RCC 7860 (cell line): ENCODE results near the gene PRR22.
A peak's percentile ranks its signal among the peaks of the same experiment; 100 is the strongest.
"Not testable (repeated sequence)": the region's sequence is repeated elsewhere in the genome, so short reads cannot be mapped to it uniquely, and the experiment has no call there.

ENCODE experiments used
- DNase-seq: peaks from one replicate; pipeline ENCODE4 v3.0.0-alpha.2; 2015; ENCODE audit warnings: low spot score
- FAIRE-seq: peaks from 2 replicates; lab custom pipeline; 2012; peaks lifted over from hg19 to GRCh38; lab: Jason Lieb, UNC

The PRR22 gene

GRCh38 chr19:5792224-5792623, 7.7 kb upstream of the PRR22 start:
- FAIRE-seq (no peak), DNase-seq (no peak)

- peak; percentile 86 for FAIRE-seq
These were observed 6.3 kb upstream of the PRR22 start, which contains the start of gene DUS3L for GRCh38 chr19:5790559-5791520. DUS3L (minus strand) TSS chr19:5791163; CDS start chr19:5791141, 22 bp downstream.

DNA sequence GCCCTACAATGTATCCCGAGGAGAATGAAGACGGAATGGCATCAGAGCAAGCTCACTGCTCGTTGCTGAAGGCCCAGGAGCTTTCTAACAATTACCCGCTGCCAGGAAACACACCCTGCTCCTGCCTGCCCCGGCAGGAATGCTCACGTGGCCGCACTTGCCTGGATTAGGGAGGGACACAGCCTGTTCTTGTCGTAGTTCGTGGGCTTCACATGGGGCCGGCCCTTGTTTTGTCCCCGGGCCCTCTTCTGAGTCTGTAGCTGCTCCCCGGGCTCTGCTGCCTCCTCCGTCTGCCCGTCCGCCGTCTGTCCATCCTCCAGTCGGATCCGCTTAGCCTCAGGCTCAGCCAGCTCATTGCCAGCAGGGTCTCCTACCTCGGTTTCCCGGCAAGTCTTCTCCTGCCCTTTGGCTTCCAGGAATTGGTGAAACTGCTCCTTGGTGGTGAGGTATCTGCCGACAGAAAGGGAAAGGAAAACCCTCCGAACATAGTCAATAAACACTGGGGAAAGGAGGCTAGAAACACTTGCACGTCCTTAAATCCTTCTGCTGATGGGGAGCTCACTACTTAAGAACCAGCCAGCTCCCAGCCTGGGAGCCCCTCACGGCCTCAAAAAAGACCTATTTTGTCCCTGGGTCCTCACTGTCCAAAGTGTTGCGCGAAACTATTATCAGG, 5.5 kb upstream of the PRR22 start:
- DNase-seq (no peak), FAIRE-seq (no peak)

More at GRCh38 chr19:5790559-5791520, 6.3 kb upstream of the PRR22 start, which contains the start of gene DUS3L:
- peak; percentile 94 for DNase-seq

DNA sequence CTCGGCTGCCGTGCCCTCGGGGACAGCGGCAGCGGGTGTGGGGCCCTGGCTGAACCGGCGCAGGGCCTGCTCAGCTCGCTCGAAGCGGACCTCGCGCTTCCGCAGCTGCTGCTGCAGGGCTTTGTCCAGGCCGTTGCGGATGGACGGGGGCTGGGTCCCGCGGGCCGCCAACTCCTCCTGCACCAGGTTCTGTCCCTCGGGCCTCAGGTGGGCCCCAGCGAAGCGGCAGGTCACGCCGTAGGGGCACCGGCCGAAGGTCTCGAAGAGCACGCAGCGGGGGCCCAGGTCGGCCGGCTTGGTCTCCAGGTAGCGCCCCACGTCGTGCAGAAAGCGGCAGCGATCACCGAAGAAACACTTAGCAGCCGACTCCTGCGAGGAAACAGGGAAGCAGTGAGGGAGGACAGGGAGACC, 4.8 kb upstream of the PRR22 start:
- DNase-seq (no peak), FAIRE-seq (no peak)

DNA sequence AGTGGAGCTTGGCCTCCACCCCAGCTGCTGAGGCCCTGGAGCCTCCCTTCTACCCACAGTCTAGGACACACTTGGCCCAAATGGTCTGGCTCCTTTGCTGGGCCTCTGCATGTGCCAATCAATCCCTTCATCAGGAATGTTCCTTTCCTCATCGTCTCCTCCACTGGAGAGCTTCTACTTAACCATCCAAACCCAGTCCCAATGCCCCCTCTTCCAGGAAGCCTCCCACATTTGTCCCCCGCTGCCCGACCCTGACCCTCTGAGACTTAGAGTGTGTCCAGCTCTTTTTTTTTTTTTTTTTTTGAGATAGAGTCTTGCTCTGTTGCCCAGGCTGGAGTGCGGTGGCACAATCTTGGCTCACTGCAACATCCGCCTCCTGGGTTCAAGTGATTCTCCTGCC, 3.9 kb upstream of the PRR22 start:
- FAIRE-seq (no peak), DNase-seq (no peak)

- no peak for FAIRE-seq
- no peak for DNase-seq
These were observed 3.0 kb upstream of the PRR22 start for GRCh38 chr19:5787409-5788182.

DNA sequence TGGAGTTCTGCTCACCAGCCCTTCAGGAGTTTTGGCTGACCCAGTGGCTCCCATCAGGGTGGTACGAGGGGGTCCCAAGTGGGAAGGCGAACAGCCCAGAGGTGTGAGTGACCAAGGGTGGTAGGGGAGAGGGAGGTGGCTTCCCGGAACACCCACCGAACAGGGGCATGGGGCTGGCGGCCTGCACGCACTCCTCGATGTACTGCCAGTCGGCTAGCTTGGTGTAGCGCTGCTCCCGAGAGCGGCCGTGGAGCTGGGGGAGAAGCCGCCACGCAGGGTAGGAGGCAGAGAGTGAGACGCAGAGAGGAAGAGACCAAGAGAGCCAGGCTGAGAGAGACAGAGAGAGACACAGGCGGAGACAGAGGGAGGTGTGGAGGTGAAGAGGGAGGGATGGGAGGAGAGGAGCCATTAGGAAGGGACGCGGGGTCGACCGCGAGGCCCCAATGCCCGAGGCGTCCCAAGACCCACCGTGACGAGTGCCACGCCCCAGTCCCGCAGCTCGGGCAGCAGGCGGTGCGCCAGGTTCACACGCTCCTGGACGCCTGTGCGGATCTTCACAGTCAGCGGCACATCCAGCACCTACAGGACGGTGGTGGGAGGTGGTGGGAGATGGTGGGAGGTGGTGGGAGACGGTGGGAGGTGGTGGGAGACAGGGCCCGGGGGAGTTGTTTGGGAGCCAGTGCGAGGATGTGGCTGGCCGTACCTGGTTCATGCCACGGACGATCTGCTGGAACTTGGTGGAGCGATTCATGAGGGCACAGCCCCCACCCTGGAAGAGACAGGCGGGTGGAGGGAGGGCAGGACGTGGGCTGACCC, 2.3 kb upstream of the PRR22 start:
- DNase-seq (no peak), FAIRE-seq (no peak)

- FAIRE-seq (no peak), DNase-seq (no peak)
These were observed 877 bp upstream of the PRR22 start for GRCh38 chr19:5785423-5785822.

DNA sequence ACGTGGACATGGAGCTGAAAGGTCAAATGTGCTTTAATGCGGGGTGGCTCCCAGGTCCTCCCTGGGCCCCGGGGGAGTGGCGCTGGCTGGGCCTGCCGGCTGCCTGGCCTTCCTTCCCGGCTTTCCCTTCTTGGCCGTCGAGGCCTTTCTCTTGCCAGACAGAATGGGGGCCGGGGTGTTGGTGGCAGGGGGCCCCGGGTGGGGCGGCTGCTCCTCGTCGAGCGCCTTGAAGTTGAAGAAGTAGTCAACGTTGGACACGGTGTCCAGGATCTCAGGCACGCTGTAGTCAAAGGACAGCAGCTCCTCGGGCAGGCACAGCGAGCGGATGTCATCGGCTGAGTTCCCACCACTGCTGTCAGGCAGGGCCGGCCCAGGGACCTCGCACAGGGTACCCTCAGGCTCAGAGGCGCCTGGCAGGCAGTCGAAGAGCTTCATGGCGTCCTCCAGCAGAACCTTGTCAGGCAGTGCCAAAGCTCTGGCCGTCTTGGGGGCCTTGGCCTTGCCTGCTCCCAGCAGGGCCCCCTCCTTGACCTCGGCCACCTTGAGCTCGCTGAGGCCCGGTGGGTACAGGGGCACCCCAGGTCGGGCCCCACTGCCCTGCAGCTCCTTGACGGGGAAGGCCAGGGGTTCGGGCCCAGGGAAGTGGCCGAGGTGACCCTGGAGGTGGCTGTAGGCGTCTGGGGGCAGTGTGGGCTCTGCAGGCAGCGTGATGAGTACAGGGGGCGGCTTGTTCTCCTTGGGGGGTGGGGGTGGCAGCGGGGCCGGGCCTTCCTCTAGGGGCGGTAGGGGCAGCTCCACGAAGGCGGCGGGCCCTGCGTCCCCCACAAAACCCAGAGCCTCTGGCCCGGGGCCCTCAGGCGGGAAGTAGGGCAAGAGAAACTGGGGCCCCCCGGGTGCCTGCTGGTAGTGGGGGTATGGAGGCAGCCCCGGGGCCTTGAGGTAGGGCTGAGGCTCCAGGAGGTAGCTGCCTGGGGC, 1.3 kb downstream of the PRR22 start:
- DNase-seq: no peak
- FAIRE-seq: no peak

DNA sequence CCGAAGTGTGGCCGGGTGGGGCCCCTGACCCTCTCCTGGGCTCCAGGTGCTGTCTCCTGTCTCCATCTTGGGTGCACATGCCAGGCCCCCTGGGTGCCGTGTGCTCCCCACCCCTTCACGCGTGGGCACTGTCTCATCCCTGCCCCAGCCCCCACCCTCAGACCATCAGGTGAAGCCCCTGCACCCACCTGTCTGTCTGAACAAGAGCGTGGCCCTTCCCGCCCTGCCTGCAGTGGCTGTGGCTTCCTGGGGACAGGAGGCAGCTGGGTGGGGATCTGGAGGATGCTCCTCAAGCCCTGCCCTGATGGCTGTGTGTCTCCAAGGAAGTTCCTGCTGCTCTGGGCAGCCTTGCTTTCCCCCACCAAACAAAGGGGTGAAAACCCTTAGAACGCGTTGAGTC, 2.2 kb downstream of the PRR22 start:
- FAIRE-seq: no peak
- no peak for DNase-seq

- not testable (repeated sequence) for FAIRE-seq, DNase-seq
These were observed 3.6 kb downstream of the PRR22 start for GRCh38 chr19:5780916-5781315.

DNA sequence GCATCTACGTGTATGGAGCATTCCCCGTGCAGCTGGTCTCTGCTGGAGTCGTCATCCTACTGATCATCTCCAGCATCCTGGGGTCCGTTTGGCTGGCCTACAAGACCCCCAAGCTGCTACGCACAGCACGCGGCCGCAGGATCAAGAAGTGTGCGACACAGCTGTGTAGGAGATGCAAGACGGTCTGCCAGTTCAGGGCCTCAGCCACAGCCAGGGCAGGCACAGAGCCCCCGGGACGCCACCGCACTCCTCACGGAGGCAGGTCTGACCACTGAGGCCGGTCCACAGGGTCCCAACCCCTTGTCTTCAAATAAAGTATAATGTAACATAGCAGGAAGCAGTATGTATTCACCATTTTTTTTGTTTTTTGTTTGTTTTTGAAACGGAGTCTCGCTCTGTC, 6.1 kb downstream of the PRR22 start:
- no peak for FAIRE-seq
- no peak for DNase-seq

- DNase-seq (no peak), FAIRE-seq (no peak)
These were observed 8.8 kb downstream of the PRR22 start for GRCh38 chr19:5775668-5776309.

DNA sequence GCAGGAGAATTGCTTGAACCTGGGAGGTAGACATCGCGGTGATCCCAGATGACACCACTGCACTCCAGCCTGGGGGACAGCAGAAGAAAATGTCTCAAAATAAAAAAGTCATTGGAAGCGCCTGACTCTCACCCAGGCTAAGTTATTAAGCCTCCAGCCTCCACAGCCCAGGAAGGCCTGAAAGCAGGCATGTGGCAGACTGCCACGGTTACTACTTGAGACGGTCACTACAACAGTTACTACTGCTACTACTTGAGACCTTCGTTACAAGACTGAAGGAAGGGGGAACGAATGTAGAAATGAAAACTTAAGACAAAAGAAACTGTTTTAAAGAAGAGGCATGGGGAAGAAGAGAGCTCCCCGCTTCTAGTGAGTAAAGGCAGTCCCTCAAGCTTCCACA, 9.6 kb downstream of the PRR22 start:
- FAIRE-seq (no peak), DNase-seq (no peak)

DNA sequence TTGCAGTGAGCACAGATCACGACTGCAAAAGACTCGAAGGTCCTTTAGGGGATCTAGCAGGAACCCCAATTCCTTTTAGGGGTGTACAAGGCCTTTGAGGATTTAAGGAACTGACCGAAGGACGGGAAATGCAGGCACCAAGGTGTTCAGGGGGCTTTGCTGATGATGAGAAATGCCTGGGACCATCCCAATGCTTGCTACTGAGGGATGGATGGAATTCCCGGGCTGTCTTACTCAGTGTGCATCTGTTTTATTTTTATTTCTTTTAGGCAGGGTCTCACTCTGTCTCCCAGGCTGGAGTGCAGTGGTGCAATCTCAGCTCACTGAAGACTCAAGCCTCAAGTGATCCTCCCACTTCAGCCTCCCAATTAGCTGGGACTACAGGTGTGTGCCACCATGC, 11.3 kb downstream of the PRR22 start:
- FAIRE-seq: no peak
- DNase-seq: no peak

GRCh38 chr19:5772416-5772815, 12.1 kb downstream of the PRR22 start:
- no peak for DNase-seq
- no peak for FAIRE-seq

GRCh38 chr19:5767949-5768348, 16.6 kb downstream of the PRR22 start:
- no peak for DNase-seq
- FAIRE-seq: no peak

DNA sequence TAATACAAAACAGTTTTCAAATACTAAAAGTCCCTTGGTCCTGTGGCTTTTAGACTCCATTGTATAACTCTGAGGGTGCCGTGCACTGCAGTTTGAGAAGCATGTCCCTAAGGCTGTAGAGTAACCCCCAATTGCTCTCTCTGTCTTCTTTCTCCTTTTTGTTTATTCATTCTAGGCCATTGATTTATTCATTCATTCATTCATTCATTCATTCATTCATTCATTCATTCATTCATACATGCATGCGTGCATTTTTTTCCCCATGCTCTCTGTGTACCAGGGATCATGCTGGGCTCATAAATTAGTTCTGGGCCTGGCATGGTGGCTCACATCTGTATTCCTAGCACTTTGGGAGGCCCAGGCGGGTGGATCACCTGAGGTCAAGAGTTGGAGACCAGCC, 19.3 kb downstream of the PRR22 start:
- no peak for FAIRE-seq
- DNase-seq: no peak
